Body of pancreas (tissue), 4 donors: ENCODE measurements around the gene SHROOM2.

Experiments
- POLR2A ChIP-seq, 3 donors: fragments of 450-650 bp; IDR thresholded peaks; one replicate each; pipeline ENCODE4 v1.6.1; 2016; ENCODE audit warnings: antibody characterized with exemption in 3 of 3, mild to moderate bottlenecking in 2 of 3
- TF ChIP-seq, protein P1 (sequence below), 7 experiments: fragments of 450-650 bp in 4 of 7; fragments of 200-600 bp in 3 of 7; sonication (generic) in 3 of 7; IDR thresholded peaks; one replicate each; pipeline ENCODE4 v1.5.1; 2016 to 2019; ENCODE audit warnings: antibody characterized with exemption in 7 of 7

DNA sequence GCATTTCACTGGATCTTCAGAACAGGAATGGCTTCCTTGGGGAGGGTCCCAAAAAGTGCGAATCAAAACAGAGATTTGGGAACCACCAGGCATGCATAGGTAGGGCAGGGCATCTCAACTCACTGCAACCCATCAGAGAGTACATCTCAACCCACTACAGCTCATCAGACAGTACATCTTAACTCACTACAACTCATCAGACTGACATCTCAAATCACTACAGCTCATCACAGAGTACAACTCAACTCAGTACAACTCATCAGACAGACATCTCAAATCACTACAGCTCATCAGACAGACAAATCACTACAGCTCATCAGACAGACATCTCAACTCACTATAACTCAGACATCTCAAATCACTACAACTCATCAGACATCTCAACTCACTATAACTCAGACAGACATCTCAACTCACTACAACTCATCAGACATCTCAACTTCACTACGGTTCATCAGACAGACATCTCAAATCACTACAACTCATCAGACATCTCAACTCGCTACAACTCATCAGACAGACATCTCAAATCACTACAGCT lies 133.5 kb downstream of the SHROOM2 start:
- TF ChIP-seq, protein P1, sequence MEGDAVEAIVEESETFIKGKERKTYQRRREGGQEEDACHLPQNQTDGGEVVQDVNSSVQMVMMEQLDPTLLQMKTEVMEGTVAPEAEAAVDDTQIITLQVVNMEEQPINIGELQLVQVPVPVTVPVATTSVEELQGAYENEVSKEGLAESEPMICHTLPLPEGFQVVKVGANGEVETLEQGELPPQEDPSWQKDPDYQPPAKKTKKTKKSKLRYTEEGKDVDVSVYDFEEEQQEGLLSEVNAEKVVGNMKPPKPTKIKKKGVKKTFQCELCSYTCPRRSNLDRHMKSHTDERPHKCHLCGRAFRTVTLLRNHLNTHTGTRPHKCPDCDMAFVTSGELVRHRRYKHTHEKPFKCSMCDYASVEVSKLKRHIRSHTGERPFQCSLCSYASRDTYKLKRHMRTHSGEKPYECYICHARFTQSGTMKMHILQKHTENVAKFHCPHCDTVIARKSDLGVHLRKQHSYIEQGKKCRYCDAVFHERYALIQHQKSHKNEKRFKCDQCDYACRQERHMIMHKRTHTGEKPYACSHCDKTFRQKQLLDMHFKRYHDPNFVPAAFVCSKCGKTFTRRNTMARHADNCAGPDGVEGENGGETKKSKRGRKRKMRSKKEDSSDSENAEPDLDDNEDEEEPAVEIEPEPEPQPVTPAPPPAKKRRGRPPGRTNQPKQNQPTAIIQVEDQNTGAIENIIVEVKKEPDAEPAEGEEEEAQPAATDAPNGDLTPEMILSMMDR (IDR thresholded peaks at IDR 0.05): no peak
- no peak for TF ChIP-seq POLR2A (IDR thresholded peaks at IDR 0.05)
